Measurements from ENCODE around the gene RHO. TPM values are rescaled to one million over a fixed set of nuclear protein-coding genes. Genes with fewer than 3 reads are reported as not detected.

Gene RHO
- total RNA-seq, 1 donor: not detected

DNA sequence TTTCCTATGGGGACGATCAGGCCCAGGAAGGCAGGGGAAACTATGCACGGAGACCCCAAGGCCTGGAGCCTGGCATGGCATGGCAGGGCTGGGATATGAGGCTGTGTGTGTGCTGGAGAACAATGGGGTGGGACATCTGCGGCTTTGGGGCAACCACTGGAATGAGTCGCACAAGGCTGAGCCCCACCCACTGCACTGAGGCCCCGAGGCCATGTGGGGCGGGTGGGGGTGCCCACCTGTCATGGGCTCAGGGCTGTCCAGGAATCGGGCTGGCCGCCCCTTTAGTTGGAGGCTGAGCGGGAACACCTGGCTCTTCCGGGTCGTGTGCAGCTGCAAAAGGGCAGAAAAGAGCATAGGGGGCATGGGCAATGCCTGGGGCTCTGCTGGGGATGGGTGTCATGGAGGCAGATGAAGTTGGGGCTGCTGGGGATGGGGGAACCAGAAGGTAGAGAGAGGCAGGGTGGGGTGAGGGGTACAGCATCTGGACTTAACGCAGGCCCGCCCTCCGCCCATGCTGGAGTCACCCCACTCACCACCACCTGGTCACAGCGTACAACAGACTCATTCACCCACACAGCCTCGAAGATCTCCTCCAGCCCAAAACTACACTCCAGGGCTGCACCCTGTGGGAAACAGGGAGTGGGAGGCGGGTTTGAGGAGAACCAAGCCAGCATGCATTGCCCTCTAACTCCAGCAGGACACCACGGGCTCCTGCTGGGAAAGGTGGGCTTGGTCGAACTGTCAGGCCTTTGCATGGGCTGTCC is 47.0 kb downstream of the RHO start:
- no peak overlapping the region for H3K4me3 ChIP-seq (ENCODE audit: low read depth, low read length)
- TF ChIP-seq CTCF (IDR thresholded peaks at IDR 0.05; ENCODE audit: insufficient read depth, low read depth, low read length): no peak
- DNase-seq (ENCODE audit: low read depth): no peak

DNA sequence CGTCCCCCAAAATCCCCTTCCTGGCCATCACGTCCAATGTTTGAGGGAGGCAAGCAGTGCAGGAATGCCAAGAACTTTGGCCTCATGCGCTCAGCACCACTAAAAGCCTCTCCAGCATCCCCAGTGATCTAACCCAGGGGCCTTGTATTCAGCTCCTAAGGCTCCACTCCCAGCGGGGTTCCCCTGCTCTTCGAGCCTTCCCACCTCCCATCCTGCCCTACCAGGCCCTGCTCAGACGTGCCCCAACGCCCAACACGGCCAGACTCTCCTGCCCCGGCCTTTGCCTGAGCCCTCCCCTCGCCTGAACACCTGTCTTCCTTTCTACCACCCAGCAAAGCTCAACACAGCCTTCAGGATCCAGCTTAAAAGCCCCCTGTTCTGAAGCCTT is 47.6 kb downstream of the RHO start:
- no peak for TF ChIP-seq CTCF (IDR thresholded peaks at IDR 0.05; ENCODE audit: insufficient read depth, low read depth, low read length)
- no peak for DNase-seq (ENCODE audit: low read depth)
- no peak overlapping the region for H3K4me3 ChIP-seq (ENCODE audit: low read depth, low read length)

GRCh38 chr3:129576514-129577352 is 48.3 kb downstream of the RHO start:
- peak; percentile 76 for DNase-seq (ENCODE audit: low read depth)
- no peak overlapping the region for H3K4me3 ChIP-seq (ENCODE audit: low read depth, low read length)
- no peak for TF ChIP-seq CTCF (IDR thresholded peaks at IDR 0.05; ENCODE audit: insufficient read depth, low read depth, low read length)

DNA sequence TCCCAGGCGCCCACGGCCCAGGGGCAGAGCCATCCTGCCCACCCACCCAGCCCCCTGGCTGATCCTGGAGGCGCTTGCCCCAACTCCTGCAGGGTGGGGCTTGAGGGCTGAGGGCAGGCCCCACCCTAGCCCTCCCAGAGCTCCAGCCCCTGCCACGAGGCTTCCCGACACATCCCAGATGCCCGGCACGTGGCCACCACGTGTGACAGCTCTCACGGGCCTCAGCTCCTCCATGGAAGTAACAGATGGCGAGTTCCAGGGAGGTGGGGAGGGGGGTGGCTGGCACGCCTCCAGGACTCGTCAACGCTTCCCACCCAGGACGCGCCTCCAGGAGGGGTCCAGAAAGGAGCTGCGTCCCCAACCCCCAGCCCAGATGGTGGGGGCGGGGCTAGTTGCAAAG is 48.9 kb downstream of the RHO start:
- DNase-seq (ENCODE audit: low read depth): peak; percentile 78
- no peak for TF ChIP-seq CTCF (IDR thresholded peaks at IDR 0.05; ENCODE audit: insufficient read depth, low read depth, low read length)
- no peak overlapping the region for H3K4me3 ChIP-seq (ENCODE audit: low read depth, low read length)

DNA sequence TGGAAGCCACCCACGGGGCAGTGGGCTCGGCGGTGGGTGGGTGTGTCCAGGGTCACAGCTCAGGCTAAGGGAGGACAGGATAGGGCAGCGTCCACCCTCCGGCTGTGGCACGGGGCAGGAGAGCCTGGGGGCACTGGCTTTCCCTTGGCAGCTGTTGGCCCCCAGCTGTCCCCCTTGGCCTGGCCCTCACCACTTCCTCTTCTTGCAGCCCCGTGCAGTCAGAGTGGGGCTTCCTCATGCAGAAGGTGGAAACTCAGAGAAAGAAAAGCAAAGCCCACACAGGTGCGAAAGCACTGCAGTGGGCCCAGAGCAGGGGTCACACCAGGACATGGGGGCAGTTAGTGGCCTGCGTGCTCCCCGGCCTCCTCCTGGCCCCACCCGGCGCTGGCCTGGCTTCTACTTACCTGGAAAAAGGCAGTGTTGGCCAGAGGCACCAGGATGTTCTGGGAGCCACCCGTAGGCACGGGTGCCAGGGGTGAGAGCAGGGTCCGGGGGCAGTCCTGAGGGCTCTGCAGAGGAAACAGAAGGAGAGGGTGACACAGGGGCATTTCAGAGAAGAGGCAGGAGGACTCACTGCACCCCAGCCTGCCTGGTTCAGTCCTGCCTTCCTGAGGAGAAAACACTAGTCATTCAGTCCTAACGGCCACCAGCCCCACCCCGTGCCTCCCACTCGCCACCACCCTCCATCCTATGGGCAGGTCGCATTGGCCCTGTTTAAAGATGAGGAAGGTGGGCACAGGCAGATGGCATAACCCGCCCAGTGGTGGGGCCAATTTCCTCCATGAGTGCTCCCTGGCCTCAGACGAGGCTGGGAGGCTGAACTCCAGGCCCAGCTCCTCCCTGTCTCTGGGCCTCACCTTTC is 49.7 kb downstream of the RHO start:
- H3K4me3 ChIP-seq (ENCODE audit: low read depth, low read length): no peak overlapping the region
- no peak for DNase-seq (ENCODE audit: low read depth)
- TF ChIP-seq CTCF (IDR thresholded peaks at IDR 0.05; ENCODE audit: insufficient read depth, low read depth, low read length): no peak

GRCh38 chr3:129579991-129580390 is 51.6 kb downstream of the RHO start:
- H3K4me3 ChIP-seq (ENCODE audit: low read depth, low read length): no peak overlapping the region
- TF ChIP-seq CTCF (IDR thresholded peaks at IDR 0.05; ENCODE audit: insufficient read depth, low read depth, low read length): no peak
- no peak for DNase-seq (ENCODE audit: low read depth)

Data from fibroblast of villous mesenchyme (primary cell).